GM15510 (cell line): ENCODE results near the gene HDAC3.

ENCODE experiments used
- POLR2A ChIP-seq: IDR thresholded peaks from 3 replicates; pipeline ENCODE4 v1.6.1; 2011; ENCODE audit warnings: borderline replicate concordance; ENCODE audit not compliant: insufficient read length; ENCODE audit errors: extremely low read depth

Gene HDAC3

DNA sequence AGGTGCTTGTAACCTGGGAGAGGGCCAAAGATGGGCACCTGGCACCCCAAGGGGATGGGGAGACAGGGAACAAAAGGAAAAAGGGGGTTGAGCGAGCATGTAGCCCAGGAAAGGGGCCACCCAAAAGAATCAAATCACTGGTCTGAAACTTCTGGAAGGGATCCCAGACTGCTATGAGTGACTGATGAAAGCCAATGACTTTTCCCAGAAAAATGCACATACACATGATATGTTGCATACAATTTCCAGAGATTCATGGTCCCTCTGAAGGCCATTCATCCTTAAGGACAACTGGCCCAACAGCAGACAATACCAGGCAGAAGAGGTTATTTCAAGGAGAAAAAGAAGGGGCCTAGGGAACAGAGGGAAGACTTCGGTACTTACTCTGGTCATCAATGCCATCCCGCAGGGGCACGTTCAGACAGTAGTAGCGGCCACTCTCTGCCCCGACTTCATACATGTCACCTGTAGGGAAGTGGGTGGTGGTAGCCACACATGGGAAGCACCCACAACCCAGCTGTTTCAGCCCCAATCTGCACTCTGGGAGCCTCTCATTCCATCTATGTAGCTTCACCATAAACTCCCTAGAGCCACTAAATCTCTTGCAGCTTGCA is 8.4 kb downstream of the HDAC3 start:
- TF ChIP-seq POLR2A: no peak

DNA sequence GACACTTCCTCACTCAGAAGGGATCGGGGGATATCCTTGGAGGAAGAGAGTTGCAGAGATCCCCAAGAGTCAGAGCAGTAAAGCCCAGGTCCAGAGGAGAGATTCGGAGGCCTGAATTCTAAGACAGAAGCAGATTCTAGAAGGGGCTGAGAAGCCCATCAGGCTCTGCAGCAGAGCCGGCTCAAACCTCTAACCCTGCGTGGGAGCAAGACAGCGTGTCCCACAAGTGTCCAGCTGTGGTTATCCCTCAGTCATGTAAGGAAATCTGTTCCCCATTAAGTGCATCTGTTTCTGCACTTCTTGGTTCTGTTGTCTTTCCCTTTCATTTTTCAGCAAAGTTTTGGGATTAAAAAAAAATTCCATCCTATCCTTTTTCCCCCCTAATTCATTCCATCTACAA is 13.0 kb downstream of the HDAC3 start:
- no peak for TF ChIP-seq POLR2A

DNA sequence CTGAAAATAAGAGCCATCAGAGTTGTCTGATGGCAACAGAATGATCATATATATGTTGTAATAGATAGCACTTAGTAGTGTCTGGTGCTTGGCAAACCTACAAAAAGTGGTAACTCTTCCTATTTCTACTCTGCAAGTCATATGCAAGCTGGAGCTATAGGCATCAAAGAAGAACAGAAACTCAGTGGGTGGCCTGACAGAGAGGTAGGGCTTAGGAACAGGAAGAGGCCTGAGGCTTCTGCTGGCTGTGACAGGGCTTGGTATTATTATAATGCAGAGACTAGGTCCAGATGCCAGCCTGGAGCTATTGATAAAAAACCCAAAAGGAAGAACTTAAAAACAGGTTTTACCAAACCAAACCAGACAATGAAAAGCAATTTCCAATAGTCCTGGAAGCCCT is 13.5 kb downstream of the HDAC3 start:
- no peak for TF ChIP-seq POLR2A

DNA sequence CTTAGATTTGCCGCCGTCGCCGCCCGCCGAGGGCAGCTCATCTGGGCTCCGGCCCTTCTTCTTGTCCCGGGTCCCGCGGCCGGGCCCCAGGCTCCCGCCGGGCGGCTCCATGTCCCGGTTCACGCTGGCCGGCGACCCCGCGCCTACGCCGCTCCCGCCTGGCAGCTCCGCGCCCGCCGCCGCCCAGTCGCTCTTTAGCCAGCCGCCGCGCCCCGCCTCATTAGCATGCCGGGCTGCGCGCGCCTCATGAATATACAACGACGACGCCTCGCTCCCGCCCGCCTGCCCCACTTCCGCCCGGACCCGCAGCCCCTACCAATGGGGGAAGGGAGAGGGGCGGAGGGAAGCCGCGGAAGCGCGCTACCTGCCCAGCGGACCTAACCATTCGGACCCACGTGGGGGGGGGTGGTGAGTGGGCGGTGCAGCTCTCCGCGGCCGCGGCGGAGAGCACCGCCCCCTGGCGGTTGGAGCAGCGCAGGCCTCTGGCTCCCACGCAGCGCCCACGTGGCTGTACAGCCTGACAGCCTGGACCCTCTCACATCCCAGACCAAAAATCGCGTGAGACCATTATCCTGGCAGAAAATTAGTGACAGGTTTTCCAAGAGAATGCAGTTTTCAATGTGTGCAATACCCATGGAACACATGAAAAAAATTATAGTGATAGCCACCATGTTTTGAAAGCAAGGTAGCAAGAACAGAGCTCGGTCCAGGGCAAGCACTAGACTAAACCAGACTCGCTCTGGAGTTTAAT is 17.7 kb downstream of the HDAC3 start, which contains the start of gene DIAPH1:
TSS of gene DIAPH1 (minus strand) at position 197 of the 751 bp plus-strand sequence. CDS start at position 111, 86 bp downstream.
- TF ChIP-seq POLR2A: peak; percentile 91

DNA sequence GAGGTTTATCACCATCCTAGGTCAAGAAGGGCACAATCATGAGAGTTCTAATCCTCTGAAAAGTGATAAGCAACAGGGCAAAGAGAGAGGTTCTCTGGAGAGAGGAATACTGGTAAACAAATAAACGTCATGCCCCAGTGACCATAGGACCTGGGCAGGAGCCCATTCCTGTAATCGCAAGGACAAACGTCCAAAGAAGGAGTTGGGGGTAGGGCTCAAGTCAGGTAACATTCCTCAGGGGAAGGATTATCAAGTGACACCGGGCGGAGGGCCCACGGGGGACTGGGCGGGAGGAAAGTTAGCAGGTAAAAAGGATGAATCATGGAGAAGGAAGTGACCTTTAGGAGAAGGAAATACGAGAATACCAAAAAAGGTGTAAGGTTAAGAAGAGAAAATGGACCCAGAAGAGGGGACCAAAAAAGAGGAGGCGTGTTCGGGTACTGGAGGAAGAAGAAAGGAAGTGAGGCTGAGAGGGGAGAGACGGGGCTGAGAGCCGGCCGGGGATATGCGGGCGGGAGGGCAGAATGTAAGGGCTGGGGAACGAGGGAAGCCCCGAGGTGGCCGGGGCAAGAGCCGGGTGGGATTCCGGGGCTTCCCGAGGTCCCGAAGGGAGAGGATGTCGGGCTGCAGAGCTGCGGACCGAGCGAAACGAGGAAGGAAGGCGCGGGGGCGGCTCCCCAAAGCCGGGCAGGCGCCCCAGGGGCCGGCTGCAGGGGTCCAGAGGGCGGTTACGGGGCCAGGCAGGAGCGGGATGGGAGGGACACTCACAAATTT is 18.4 kb downstream of the HDAC3 start:
- TF ChIP-seq POLR2A: no peak

DNA sequence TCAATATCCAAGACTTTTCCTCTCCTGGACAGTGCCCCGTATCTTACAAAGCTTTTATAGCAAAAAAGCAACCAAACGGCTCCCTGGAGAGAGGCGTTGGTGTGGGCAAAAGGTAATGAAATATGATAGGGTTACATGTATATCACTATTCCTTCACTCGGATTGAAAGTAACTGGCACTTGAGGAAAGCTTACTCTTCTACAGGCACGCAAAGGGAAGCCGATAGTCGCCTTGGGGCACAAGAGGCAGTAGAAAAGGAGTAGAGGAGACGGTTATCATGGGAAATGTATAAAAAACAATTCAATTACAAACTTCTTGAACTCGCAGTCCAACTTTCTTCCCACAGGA is 19.0 kb downstream of the HDAC3 start:
- no peak for TF ChIP-seq POLR2A

DNA sequence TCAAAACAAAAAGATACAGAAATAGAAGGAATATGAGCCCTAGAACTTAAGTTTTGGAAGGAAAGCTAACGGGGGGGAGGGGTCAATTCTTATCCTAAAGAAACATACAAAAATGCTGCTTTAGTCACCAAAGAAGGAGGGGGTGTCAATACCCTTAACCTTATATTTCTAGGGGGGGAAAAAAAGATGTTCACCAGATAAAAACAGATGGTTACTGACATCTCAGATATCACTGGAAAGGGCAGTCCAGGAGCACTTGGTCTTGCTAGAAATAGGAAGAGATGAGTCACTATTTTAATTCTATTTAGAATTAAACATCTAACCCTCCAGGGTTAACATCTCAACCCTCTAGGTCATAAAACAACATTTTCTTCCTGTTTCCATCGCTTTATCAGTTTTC is 19.5 kb downstream of the HDAC3 start:
- TF ChIP-seq POLR2A: no peak

DNA sequence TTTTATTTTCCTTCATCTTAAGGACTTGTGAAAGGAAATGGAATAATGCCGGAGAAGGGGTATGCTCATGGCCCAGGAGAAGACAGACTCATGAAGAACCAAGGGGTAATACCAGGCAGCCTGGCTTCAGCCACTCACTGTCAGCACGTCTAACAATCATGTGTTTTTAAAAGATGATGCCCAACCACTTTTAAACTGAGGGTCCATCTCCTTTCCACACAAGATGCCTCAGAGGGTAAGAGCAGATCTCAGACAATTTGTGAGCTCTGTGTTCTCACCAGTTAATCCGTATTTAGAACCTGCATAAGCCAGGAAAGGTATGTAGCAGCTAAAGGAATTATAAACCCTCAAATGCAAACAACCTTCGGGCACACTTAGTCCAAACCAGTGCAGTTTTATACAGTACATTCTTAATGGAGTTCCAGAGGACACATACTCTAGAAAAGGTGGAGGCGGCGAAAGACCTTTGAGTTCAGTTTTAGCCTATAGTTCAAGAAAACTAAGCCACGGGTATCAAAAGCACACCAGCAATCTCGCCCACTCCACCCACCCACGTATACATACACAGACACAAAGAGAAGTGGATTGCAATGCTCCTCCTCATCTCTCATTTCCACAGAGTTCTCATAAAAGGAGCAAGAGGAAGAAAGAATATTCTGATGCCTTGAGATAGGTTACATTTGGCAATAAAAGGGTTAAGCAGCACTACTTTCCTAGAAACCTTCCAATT is 20.5 kb downstream of the HDAC3 start:
- no peak for TF ChIP-seq POLR2A

DNA sequence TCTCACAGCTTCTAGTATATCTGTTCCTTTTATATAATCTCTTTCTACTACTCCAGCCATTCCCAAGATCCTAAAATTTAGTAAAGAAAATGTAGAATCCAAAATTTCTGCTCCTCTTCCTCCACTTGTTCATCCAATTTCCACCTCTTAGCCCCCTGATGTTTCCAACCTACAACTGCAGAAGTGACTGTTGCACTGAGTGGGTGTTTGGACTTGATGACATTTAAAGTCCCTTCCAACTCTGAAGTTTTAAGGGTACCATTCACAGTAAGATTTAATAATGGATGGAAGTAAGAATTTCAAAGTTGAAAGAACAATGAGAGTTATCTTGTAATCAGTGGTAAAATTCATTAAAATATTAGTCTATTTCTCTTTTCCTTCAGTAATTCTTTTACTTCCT is 23.3 kb downstream of the HDAC3 start:
- no peak for TF ChIP-seq POLR2A

DNA sequence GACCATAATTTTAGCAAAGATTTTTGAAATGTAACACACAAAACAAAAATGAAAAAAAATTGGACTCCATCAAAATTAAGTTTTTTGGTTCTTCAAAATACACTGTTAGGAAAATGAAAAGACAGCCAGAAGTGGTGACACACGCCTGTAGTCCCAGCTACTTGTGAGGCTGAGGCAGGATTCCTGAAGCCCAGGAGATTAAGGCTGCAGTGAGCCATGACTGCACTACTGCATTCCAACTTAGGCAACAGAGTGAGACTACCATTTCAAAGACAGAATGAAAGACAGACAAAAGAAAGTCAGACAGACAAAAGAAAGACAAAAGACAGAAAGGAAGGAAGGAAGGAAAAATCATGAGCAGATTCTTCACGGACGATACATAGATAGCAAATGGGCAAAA is 25.4 kb downstream of the HDAC3 start:
- TF ChIP-seq POLR2A: no peak

DNA sequence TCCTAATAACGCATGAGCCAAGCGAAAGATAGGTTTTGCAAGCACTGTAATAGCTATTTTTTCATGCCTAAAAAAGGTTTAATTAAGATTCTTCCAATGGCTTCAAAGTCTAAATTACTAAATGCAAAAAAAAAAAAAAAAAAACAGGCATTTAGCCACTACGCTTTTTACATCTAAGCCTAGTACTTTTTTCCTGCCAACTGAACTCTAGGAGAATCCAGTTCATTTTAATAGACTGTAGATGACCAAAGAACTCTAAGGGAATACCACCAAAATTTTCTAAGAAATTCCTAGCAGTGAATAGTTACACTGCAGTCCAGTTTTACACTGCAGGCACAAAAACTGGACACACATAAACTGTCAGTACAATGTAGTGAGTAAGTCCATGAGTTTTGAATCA is 27.6 kb downstream of the HDAC3 start:
- no peak for TF ChIP-seq POLR2A

DNA sequence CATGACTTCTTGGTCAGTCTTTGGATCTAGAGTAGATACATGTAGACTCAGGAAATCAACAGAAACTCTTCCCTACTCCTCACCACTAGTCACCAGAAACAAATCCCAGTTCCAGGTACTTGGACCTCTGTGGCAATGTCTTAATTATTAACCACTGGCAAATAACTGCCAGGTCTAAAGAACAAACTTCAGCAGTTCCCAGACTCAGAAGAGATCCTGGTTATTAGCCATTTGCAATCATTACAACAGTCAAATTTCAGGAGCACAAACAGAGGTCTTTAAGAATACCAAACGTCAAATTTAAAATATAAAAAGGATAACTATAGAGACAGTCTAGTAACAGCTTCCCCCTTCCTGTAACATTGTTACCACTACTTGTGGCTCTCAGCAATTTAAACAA is 28.1 kb downstream of the HDAC3 start:
- TF ChIP-seq POLR2A: no peak

DNA sequence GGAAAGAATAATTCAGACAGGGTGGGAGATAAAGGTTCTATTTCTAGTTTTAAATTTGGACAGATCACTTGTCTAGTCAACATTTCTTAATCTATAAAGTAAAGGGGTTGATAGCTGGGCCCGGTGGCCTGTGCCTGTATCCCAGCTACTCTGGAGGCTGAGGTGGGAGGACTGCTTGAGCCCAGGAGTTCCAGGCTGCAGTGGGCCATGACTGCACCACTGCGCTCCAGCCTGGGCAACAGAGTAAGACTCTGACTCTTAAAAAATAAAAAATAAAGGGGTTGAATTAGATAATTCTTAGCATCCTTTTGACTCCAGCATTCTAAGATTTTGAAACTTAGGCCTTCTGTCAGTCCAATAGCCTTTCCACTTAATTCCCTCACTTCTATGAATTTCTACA is 28.6 kb downstream of the HDAC3 start:
- TF ChIP-seq POLR2A: no peak

DNA sequence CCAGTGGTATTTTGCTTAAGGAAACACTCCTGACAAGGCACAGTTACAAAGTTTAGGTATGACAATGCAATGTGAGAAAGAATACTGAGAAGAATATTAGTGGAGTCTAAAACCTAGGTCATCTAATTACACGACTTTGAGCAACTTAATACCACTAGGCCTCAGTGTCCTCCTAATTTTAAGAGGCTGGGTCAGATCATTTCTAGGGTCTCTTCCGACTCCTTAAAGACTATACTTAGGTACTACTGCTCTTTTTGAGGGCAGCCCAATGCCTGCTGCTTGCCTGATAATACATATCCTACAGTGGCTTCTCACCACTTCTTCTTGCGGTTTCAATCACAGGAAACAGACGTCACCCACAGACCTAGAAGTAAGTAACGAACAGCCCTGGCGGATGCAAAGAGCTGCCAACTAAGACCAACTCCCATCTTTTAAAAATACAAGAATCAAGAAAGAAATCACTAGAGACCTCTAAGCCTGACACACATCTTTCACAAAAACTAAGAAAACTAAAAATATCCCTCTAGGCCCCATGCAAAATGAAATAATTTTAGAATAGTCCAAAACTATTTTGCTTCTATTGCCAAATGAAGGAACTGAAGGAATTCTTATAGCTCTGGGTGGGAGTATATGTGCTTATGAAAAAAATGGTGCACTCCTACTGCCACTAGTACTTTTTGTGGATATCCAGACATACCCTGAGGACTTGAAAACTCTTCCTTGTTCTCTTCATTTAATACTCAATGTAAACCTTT is 30.9 kb downstream of the HDAC3 start:
- no peak for TF ChIP-seq POLR2A

DNA sequence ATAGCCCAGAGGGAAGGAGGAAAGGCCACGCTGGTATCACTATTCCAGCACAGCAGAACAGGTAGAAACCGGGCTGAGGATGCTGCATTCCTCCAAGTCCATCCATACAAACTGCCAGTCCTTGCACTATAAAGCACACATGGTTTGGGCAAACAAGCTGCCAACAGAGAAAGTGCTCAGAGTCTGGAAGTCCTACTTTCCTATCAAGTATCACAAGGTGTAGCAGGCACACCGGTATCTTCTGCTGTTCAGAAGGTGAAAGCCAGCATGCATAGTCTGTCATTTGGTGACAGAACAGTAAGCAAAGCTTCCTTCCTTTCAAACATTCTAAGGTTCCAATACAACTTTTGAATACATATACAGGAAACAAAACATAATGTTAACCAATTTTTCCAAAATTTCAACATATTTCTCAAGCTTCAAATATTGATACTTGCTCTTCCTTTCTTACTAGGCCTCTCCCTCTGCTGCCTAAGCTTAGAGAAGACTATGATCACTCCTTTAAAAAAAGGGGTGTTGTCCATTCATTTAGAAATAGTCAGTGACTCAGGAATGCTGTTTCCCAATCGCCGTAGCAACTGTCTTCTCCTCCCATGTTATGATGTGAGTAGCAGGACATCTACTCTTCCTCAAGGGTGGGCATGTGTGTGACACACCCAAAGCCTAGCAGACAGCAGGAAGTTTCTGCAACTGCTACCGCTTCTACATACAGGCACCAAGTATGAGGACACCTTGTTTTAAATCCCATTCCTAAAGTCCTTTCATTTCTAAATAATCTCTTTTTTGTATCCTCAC is 32.5 kb downstream of the HDAC3 start:
- TF ChIP-seq POLR2A: no peak

DNA sequence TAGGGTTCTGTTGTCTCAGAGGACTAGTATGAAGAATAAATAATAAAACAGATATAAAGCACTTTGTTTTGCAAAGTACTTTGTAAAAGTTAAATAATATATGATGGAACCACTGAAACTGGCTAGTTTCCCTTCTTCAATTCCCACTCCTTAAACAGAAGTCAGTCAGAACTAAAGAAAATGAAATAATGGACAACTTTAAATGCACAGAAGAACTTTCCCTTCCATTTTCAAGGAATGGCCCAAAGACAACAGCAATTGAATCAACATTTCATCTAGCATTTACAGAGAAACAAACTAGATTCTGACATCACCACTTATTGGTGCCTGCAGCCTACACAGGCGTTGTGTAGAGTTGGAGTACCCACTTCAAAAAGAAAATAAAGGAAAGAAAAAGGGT is 34.0 kb downstream of the HDAC3 start:
- TF ChIP-seq POLR2A: no peak
